HS-27A (cell line): Measurements from ENCODE around the gene MVK.
"Not testable (repeated sequence)": the region's sequence is repeated elsewhere in the genome, so short reads cannot be mapped to it uniquely, and the experiment has no call there.

Experiments used
- DNase-seq: peaks from one replicate; pipeline ENCODE4 v3.0.0-alpha.2; 2012; ENCODE audit warnings: low read depth, missing footprints

The MVK gene

DNA sequence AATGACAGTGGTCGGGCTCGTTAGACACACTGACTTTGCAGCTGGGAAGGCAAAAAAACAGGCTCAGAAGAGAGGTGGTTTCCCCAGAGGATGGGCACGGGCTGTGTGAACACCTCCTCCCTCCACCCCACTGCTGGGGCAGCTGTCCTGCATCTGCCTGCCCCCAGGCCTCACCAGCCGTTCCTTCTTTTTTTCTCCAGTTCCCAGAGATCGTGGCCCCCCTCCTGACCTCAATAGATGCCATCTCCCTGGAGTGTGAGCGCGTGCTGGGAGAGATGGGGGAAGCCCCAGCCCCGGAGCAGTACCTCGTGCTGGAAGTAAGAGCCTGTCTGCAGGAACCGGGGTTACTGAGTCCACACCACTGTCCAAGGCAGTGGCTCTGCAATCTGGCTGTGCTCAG, 17.4 kb downstream of the MVK start:
- no peak for DNase-seq

DNA sequence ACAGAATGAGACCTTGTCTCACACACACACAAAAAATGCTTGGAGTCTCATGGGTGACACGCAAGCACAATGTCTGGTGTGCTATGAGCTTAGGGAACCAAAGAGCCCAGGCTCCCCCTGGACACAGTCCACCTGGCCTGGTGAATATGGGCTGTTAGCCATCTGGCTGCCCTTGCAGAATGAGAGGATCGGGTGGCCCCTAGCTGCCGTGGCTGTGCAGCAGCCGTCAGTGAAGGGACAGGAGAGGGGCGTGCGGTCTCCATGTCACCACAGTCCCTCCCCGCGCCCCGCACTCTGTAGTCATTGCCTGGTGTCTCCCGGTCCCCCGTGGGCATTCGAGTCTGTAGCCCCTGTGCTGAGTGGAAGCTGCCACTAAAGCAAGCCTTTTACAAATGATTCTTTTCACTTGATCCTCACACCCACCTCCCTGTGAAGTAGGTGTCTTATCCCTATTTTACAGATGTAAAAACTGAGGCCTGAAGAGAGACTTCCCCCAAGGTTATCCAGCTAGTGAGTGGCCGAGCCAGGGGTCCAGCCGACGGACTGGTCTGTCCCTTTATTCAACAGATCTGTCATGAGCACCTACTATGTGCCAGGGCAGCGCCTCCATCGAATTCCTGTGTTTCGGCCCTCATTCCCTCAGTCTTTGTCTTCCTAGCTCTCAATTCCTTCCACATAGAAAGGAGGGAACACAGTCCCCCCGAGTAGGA, 18.8 kb downstream of the MVK start:
- DNase-seq: no peak

DNA sequence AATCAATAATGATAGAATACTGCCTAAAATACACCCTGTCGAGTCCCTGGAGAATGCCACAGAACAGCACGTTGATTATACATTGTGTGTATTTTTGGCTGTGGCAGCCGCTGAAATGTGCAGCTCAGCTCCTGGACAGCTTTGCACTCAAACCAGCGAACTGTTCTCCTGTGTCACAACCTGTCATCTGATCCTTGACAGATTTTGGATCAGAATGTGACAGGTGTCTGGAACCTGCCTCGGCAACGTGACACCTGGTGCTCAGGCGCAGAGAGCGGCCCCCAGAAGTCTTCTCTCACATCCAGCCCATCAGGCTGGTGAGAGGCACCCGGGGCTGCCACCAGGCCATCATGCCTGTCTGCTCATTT, 19.3 kb downstream of the MVK start:
- DNase-seq: no peak

DNA sequence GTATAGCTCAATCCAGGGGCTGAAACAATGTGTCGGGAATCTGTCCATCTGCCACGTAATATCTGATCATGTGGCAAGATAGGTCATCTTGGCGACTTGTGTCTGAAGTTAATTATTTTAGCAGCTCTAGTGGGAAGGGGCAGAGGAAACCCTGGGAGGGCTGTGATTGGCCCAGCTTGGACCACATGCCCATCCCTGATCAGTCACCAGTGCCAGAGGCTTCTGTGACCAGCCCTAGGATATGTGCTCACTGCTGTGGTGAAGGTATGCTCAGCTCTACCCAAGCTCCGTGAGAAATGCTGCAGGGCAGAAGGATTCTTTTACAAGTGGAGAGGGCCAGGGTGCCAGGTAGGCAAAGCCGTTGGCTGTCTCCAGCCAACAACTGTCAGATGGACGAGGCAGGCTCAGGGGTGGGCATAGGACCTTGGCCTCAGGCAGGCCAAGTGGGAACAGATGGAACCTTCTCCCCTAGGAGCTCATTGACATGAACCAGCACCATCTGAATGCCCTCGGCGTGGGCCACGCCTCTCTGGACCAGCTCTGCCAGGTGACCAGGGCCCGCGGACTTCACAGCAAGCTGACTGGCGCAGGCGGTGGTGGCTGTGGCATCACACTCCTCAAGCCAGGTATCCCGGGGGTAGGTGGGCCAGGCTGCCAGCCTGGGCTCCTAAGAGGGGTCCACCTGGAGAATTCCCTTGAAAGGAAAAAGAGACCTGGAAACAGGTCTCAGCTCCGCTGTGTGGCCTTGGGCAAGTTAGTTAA, 21.1 kb downstream of the MVK start:
- DNase-seq: no peak

DNA sequence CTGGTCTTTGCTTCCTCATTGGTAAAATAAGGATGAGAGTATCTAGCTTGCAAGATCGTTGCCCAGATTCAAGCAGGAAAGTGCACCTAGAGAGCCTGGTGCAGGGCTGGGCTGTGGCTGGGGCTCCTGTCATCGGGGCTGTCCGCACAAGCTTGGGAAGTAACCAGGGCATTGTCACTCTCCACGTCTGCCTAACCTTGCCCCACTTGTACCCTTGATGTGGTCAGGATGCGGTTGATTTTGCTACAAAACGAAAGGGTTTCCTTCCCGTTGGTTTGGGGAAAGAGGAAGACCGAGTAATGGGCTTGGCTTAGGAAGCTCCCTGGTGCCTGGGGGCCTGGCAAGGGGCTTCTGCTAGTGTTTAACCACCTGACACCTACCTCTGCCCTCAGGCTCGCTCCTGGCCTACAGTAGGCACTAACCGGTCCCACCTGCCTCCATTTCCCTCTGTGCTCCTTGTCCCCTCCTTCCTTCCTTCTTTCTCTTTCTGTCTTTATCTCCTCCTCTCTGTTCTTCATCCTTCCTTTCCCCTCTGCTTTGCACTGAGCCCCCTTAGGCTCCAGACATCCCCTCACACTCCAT, 21.8 kb downstream of the MVK start:
- DNase-seq: no peak

DNA sequence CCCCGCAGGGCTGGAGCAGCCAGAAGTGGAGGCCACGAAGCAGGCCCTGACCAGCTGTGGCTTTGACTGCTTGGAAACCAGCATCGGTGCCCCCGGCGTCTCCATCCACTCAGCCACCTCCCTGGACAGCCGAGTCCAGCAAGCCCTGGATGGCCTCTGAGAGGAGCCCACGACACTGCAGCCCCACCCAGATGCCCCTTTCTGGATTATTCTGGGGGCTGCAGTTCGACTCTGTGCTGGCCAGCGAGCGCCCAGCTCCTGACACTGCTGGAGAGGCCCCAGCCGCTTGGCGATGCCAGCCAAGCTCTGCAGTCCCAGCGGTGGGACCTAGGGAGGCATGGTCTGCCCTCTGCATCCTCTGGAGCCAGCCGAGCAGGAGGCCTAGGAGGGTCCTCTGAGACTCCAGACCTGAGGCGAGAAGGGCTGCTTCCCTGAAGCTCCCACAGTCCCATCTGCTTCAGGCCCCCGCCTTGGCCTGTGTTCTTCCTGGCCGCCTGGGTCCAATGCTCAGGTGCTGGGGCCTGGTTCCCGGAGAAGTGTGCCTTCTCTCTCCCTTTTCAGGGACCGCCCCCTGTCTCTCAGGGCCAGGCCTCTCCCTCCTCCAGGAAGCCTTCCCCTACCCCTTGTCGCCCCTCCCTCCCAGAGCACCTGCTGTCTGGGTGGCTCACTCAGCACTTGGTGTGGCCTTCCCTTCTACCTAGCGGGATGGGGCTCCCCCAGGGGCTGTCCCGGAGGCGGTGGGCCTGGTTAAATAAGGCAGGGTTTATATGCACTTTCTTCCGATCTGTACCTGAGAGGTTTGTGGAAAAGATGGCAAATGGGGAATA, 23.0 kb downstream of the MVK start:
- DNase-seq: no peak

DNA sequence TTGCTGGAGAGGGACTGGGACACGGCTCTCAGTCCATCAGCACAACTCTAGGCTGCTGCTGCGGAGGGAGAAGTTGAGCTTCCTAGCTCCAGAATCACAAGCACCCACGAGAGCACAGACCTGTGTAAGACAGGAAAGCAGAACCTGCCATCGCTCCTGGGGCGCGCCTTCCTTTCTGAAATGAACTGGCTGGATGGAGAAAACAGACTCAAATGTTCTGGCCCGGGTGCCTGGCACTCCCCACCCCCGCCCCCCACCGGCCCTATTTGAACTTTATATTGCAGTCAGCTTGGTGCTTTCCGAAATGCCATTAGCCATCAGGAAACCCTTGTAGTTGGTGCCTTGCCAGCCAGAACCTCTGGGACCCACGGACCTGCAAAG, 23.8 kb downstream of the MVK start:
- no peak for DNase-seq

DNA sequence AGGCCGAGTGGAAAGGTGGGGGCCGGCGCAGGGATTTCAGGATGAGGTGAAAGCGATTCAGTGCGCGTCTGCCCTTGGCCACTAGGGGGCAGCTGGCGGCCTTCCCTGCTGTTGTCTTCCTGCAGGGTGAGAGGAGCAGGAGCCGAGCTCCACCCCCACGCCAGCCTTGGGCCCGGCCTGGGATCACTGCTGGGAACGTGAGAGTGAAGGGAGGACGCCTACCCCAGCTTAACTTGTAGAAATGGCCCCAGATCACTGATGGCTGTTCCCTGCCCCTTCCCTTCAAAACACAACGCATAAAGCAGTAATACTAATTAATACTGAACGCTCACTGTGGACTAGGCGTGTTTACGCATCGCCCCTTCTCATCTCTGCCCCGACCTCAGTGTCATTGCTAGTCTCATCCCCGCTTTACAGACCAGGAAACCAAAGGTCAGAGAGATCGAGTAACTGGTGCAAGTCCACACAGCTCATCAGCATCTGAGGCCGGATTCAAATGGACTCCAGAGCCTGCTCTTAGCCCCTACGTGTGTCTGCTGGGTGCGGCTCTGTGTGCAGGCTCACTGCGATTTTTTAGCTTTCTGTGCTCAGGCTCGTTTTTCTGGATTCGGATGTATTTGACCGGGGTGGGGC, 24.3 kb downstream of the MVK start:
- peak; percentile 22 for DNase-seq

DNA sequence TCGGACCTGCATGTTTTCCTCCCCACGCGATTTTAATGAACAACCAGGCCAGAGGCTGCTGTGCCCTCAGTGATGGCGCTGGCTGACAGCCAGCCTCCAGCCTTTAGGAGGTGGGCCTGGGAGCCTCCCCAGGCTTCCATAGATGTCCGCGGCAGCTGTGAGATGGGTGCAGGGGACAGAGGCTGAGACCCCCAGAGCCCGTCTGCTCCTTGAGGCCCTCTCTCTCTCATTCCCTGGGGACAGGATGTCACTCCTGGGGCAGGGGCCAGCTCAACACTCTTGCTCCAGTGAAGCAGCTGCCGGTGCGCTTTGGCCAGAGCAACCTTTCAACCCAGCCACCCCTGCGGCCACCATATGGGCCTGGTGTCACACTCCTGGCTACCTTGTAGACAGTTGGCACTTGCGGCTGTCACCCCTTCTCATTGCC, 24.8 kb downstream of the MVK start:
- no peak for DNase-seq

DNA sequence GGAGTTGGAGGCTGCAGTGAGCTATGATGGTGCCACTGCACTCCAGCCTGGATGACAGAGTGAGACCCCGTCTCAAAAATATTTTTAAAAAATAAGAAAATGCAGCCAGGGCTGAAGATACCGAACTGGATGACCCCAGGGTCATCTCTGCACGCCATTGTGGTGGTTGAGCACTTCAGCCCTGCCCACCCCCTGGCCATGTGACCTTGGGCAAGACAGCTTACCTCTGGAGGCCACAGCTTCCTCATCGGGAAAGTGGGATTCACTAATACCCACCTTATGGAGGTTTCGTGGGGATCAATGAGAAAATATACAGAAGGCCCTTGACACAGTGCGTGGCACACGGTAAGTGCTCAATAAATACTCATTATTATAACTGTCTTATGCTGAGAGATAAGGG, 25.5 kb downstream of the MVK start:
- no peak for DNase-seq

DNA sequence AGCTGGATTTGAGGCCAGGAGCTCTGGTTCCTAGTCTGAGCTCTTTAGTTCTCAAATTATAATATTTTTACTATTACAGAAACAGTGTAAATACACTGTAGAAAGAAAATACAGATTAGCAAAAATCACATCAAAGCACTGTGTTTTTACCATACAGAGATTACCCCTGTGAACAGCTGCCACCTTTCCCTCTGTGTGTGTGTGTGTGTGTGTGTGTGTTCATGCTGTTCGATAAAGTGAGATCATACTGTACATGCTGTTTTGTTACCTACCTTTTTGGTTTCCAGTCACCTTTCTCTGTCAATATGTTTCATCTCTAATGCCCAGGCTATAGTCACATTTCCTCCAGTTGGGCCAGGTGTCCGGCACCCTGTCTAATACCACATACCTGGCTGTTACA, 26.9 kb downstream of the MVK start:
- DNase-seq: no peak

DNA sequence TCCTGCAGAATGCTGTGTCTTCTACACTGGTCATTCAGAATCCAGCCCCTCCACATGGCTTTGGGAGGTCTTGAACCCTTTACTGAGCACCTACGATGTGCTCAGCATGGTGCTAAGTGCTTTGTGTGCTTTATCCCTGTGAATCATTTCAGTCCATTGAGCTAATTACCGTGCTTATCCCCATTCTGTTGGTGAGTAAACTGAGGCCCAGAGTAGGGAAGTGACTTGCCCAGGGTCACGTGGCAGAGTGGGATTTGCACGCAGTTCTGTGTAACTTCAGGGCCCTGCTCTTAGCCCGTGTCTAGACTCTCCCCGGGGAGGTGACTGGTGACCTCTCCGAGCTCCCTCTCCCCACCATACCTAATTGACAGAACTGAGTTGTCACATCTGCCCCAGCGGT, 27.4 kb downstream of the MVK start:
- DNase-seq: no peak

DNA sequence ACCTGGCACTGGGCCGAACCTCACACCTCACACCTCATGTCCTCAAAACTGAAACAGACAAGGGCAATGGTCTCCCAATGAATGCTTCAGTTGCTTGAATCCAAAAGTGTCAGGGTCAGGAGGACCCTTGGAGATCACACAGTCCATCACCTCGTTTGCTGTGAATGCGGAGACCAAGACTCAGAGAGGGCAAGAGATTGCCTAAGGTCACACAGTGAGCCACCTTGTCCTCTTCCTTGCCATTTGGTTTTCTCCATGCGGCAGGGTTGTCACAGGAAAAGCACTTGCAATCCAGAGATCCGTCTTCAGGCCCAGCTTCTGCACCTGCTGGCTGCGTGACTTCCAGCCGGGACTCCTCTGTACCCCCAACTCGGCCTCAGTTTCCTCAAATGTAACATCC, 28.0 kb downstream of the MVK start:
- DNase-seq: no peak

DNA sequence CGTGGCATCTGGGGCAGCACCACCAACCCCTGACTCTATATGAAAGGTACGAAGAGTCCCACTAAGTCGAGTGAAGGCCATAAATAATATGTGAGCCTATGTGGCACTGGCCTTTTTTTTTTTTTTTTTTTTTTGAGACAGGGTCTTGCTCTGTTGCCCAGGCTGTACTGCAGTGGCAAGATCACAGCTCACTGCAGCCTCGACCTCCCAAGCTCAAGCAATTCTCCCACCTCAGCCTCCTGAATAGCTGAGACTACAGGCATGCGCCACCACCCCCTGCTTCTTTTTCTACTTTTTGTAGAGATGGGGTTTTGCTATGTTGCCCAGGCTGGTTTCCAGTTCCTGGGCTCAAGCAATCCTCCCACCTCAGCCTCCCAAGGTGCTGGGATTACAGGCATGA, 28.5 kb downstream of the MVK start:
- DNase-seq: not testable (repeated sequence)

DNA sequence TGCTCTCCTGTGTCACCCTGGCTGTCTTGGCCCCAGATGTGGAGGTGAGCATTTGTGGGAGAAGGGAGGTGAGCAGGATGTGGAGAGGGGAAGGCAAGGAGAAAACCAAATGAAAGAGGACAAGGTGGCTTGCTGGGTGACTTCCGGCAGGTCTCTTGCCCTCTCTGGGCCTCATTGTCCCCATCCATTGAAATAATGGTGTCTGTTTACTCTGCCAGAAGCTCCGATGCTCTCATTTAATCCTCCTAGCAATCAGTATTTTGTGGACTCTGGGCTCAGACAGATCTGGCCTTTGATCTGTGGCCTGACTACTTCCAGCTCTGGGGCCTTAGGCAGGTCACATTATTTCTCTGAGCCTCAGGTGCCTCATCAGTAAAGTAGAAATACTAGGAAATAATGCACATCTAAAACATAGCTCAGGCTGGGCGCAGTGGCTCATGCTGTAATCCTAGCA, 30.6 kb downstream of the MVK start:
- DNase-seq: no peak

DNA sequence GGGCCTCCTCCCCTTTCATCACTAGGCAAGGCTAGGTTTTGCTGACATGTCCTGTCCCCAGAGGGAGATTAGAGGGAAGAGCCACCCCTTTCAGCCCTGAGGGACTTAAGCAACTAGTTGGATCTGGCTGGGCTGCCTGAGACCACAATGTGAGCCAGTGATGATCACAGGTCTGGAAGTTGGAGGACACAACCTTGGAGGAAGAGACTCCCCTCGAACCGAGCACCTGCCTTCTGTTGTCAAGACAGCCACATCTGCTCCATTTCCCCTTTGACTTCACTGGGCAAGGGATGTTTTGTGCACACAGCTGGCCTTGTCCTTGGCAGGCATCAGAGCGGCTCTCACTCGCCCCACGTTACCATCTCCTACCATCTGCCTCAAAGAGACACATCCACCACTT, 31.4 kb downstream of the MVK start:
- no peak for DNase-seq

DNA sequence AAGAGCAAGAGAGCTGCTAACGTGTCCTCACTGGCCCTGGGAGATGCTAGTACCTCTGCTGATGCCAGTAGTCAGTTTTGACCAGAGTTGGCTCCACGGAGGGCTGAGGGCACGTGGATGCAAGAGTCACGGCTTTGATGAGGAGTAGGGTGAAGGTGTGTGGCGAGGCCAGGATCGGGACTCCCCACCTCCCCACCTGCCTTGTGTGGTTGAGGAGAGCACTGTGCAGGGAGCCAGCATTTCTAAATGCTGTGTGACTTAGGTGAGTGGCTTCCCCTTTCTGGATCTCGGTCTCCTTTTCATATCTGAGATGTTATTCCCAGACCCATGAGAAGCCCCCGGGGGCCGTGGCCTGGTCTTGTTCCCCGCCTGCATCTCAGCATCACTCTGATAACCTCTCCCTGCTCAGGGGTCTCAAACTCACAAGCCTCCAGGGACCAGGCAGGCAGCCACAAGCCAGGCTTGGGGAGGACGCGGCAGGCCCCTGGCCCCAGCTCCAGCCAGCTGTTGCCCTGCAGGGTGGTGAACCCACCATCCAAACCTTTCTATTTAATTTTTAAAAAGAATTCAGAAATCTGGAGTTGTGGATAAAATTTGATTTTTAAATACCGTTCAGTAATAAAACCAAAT, 32.1 kb downstream of the MVK start:
- no peak for DNase-seq

DNA sequence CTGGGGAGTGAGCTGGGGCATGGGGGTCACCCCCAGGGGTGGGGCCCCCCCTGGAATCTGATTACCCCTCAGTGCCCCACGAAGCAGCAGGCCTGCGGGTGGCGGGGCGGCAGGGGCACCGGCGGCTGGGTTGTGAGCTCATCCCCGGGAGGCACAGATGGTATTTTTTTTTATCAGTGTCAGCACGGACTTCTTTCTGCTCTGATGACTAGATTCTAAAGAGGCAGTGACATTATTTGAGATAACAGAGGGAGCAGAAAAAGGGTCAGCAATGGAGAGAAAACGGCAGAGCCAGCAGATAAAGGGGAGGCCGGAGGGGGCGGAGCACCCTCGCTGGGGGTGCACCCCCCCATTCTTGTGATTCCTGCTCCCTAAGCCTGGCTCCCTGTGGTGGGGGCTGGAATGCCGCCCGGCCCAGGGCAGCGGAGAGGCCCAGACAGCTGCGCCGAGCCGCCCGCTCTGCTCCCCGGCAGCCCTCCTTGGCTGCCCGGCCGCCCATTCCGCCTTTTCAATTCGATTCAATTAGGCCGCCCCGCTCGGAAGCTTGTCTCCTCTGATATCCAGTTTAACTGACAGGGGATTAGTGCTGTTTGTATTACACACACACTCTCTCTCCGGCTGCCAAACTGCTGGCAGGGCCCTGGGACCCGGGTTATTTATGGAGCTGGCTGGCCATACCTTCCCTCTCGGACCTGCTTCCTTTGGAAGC, 32.9 kb downstream of the MVK start:
- DNase-seq: no peak

DNA sequence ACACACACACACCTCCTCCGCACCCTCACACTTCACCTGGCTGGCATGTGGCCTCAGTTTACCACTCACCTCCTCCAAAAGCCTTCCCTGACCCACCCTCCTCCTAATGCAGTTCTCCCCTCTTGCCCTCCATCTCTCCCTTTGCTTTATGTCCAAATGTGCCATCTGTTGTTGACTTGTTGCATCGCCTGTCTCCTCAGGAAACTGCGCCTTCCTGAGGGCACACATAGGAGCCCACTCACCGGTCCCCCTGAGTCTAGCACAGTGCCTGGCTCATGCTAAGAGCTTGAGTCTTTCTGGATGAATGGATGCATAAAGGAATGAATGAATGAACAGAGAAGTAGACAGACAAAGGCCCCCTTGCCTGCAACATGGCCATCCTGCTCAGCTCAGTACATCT, 34.0 kb downstream of the MVK start:
- DNase-seq: no peak

DNA sequence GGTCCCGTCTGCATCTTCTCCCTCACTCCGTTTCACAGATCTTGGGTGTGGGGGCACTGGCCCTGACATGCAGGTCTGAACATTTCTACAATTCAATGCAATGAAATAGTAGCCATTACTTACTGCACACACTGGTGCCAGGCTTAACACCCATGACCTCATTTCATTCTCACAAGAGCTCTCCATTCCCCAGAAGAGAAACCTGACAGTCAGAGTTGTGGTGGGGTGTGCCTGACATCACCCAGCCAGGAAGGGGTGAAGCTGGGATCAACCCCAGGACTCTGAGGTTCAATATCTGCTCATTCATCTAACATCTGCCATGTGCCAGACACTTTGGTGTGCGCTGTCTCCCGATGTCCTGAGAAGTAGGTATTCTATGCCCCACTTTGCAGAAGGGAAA, 34.7 kb downstream of the MVK start:
- DNase-seq: no peak

DNA sequence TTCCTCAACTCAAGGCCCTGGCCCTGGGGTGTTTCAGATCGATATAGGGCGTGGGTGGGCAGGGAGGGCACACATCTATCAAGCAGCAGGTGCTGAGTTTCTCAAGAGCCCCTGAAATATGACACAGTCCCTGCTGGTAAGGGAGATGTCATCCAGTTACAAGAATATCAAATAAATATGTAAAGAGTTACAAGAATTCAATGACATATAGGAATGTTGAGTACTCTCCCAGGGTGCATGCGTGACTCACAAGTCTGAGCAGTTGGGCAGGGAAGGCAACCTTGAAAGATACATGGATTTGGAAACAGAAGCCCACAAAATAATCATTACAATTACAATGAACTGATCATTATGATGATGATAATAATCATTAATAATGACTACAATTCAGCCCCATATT, 35.2 kb downstream of the MVK start:
- no peak for DNase-seq
